Ascending aorta (tissue), 2 donors: ENCODE results near the gene EML6. TPM values are rescaled to one million over a fixed set of nuclear protein-coding genes. Genes with fewer than 3 reads are reported as not detected.

Source experiments
- DNase-seq, 2 donors: peaks; one replicate each; pipeline ENCODE4 v3.0.0-alpha.2; 2019; ENCODE audit warnings: low spot score in 2 of 2
- H3K27ac ChIP-seq, 2 donors: fragments of 200-600 bp; sonication (generic); one replicate each; pipeline ENCODE4 v1.5.1; 2016 to 2017; ENCODE audit warnings: mild to moderate bottlenecking in 1 of 2
- H3K27me3 ChIP-seq: fragments of 200-600 bp; sonication (generic); one replicate; pipeline ENCODE4 v1.5.1; 2017
- H3K36me3 ChIP-seq, 2 donors: fragments of 200-600 bp; sonication (generic); one replicate each; pipeline ENCODE4 v1.5.1; 2016
- H3K4me1 ChIP-seq, 2 donors: fragments of 200-600 bp; sonication (generic); one replicate each; pipeline ENCODE4 v1.5.1; 2016 to 2017; ENCODE audit warnings: mild to moderate bottlenecking in 1 of 2
- H3K4me3 ChIP-seq, 2 donors: fragments of 200-600 bp; sonication (generic); one replicate each; pipeline ENCODE4 v1.5.1; 2016 to 2017; ENCODE audit warnings: mild to moderate bottlenecking in 1 of 2
- H3K9me3 ChIP-seq, 2 donors: fragments of 200-600 bp; sonication (generic); one replicate each; pipeline ENCODE4 v1.5.1; 2016
- intact Hi-C: fragments of 100-400 bp; cut with DNase I; formaldehyde crosslinking; loops from one replicate; pipeline ENCODE4 v1.15.1; 2023
- total RNA-seq: library from RNA; depleted of rRNA; stranded (reverse); fragments of >200 nt; gene quantifications from one replicate; pipeline ENCODE4 v1.1.0, GENCODE V29; 2016
- TF ChIP-seq, protein P1 (sequence below), 3 experiments: fragments of 200-600 bp in 2 of 3; fragments of 450-650 bp in 1 of 3; sonication (generic) in 2 of 3; IDR thresholded peaks; one replicate each; pipeline ENCODE4 v1.5.1; 2016 to 2019; ENCODE audit warnings: antibody characterized with exemption in 3 of 3, mild to moderate bottlenecking in 1 of 3, moderate library complexity in 1 of 3

The EML6 gene
- total RNA-seq, 1 donor from 2014 or later, result not detected

- DNase-seq, result no peak
- H3K9me3 ChIP-seq, result no peaks in the 10 kb centered on the region
- H3K36me3 ChIP-seq, result peaks cover 0 to 41% of the 10 kb centered on the region in 2 donors
- no peaks in the 10 kb centered on the region for H3K27me3 ChIP-seq
- H3K27ac ChIP-seq, result no peak overlapping the region
- TF ChIP-seq, protein P1, sequence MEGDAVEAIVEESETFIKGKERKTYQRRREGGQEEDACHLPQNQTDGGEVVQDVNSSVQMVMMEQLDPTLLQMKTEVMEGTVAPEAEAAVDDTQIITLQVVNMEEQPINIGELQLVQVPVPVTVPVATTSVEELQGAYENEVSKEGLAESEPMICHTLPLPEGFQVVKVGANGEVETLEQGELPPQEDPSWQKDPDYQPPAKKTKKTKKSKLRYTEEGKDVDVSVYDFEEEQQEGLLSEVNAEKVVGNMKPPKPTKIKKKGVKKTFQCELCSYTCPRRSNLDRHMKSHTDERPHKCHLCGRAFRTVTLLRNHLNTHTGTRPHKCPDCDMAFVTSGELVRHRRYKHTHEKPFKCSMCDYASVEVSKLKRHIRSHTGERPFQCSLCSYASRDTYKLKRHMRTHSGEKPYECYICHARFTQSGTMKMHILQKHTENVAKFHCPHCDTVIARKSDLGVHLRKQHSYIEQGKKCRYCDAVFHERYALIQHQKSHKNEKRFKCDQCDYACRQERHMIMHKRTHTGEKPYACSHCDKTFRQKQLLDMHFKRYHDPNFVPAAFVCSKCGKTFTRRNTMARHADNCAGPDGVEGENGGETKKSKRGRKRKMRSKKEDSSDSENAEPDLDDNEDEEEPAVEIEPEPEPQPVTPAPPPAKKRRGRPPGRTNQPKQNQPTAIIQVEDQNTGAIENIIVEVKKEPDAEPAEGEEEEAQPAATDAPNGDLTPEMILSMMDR (IDR thresholded peaks at IDR 0.05), result no peak
- intact Hi-C loops, result no loop called here
- no peak overlapping the region for H3K4me3 ChIP-seq
- no peaks in the 10 kb centered on the region for H3K4me1 ChIP-seq
Measured at GRCh38 chr2:54968561-54969218, 245.2 kb downstream of the EML6 start.

- intact Hi-C loops, result no loop called here
- H3K4me1 ChIP-seq, result peaks cover 0 to 1% of the 10 kb centered on the region in 2 donors
- H3K9me3 ChIP-seq, result no peaks in the 10 kb centered on the region
- TF ChIP-seq, protein P1 (IDR thresholded peaks at IDR 0.05), result no peak
- H3K27me3 ChIP-seq, result no peaks in the 10 kb centered on the region
- no peak for DNase-seq
- H3K27ac ChIP-seq, result no peak overlapping the region
- no peak overlapping the region for H3K4me3 ChIP-seq
- H3K36me3 ChIP-seq, result peaks cover 0 to 46% of the 10 kb centered on the region in 2 donors
Measured at GRCh38 chr2:54969295-54969939, 246.0 kb downstream of the EML6 start.

DNA sequence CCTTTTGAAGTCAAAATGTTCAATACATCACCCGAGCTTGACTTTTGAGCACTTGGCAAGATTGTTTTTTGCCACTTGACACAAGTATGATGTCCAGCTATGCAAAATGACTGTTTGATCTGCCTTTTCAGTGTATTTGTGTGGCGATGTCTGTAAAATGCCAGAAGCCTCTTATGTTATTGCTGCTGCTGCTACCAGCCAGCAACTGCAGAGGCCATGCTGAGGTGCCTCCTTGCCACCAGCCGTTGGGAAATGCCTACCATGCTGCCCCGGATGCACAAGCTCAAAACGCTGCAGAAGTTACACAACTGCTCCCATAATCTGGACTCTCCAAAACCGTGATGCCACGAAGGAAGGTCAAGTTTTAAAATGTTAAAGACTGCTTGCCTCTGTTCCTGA lies 246.5 kb downstream of the EML6 start:
- peaks cover 0 to 46% of the 10 kb centered on the region in 2 donors for H3K36me3 ChIP-seq
- H3K4me3 ChIP-seq, result no peak overlapping the region
- TF ChIP-seq, protein P1 (IDR thresholded peaks at IDR 0.05), result no peak
- DNase-seq, result no peak
- peaks cover 0 to 7% of the 10 kb centered on the region in 2 donors for H3K4me1 ChIP-seq
- H3K27me3 ChIP-seq, result no peaks in the 10 kb centered on the region
- no peak overlapping the region for H3K27ac ChIP-seq
- no peaks in the 10 kb centered on the region for H3K9me3 ChIP-seq
- intact Hi-C loops, result no loop called here

DNA sequence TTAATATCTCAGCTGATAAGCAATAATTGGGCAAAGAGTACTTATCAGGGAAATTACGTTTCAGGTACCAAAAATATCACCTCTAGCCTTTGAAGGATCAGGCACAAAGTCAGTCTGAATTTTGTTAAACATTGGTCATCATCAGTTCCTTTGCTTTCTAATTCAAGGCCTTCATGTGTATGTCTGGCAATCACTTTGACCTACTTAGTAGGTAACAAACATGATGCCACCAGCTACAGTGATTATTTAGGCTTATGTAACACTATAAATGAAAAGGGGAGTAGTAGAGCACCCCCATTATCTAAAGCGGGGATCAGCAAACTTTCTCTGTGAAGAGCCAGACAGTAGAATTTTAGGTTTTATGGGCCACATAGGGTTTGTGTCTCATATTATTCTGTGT lies 251.7 kb downstream of the EML6 start:
- H3K27ac ChIP-seq, result peak overlapping the region; percentile 25 to 74

GRCh38 chr2:54975598-54976492 lies 252.4 kb downstream of the EML6 start:
- H3K36me3 ChIP-seq, result peaks cover 0 to 17% of the 10 kb centered on the region in 2 donors
- DNase-seq, result no peak
- H3K4me3 ChIP-seq, result no peak overlapping the region
- TF ChIP-seq, protein P1 (IDR thresholded peaks at IDR 0.05), result no peak
- intact Hi-C loops, result loop anchor here (5.0 kb wide), 1 partner anchor 71 kb away; no protein-coding TSS in a partner anchor
- peaks cover 8 to 37% of the 10 kb centered on the region in 2 donors for H3K4me1 ChIP-seq
- H3K9me3 ChIP-seq, result no peaks in the 10 kb centered on the region
- H3K27me3 ChIP-seq, result no peaks in the 10 kb centered on the region
- peak overlapping the region; percentile 25 to 74 for H3K27ac ChIP-seq

More for the DNA sequence above, 251.7 kb downstream of the EML6 start:
- peaks cover 0 to 18% of the 10 kb centered on the region in 2 donors for H3K36me3 ChIP-seq
- no peaks in the 10 kb centered on the region for H3K9me3 ChIP-seq
- no peaks in the 10 kb centered on the region for H3K27me3 ChIP-seq
- intact Hi-C loops, result loop anchor here (5.0 kb wide), 1 partner anchor 72 kb away; no protein-coding TSS in a partner anchor
- H3K4me1 ChIP-seq, result peaks cover 8 to 30% of the 10 kb centered on the region in 2 donors
- DNase-seq, result no peak
- no peak overlapping the region for H3K4me3 ChIP-seq
- TF ChIP-seq, protein P1 (IDR thresholded peaks at IDR 0.05), result no peak
